Activated CD4-positive, CD25-positive, alpha-beta regulatory T cell treated with anti-CD3 and anti-CD28 coated beads, Interleukin-2, amount 50 U/mL, for 72 hours (primary cell): Measurements from ENCODE around the gene ADGRD1.
"Not testable (repeated sequence)": the region's sequence is repeated elsewhere in the genome, so short reads cannot be mapped to it uniquely, and the experiment has no call there.

Experiments
- DNase-seq: peaks from one replicate; pipeline ENCODE4 v3.0.0; 2021

Gene ADGRD1

DNA sequence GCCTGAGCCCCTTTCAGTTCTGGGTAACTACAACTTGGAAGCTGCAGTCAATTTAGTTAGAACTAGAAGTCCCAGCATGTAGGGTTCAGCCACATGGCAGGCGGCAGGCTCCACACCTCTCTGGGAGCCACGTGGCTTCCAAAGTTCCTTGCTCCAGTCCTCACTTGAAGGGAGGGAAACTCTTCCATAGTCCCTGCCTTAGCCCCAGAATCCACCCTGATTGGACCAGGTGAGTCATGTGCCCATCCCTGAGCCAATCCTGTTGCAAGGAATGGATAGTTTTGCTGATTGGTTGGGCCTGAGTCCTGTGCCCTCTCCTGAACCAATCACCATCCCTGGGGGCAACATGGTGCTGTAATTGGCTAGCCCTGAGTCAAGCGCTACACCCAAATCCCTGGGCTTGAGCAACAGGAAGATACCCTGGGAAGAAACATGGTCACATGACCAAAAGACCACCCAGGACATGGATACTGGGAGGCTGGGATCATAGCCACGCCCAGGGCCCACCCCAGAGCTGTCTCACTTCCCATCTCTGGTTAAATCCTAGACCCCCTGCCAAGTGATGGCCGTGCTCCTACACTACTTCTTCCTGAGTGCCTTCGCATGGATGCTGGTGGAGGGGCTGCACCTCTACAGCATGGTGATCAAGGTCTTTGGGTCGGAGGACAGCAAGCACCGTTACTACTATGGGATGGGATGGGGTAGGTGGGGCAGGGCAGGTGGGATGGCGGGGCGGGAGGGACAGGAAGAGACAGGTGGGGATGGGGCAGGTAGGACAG is 154.7 kb downstream of the ADGRD1 start:
- no peak for DNase-seq

DNA sequence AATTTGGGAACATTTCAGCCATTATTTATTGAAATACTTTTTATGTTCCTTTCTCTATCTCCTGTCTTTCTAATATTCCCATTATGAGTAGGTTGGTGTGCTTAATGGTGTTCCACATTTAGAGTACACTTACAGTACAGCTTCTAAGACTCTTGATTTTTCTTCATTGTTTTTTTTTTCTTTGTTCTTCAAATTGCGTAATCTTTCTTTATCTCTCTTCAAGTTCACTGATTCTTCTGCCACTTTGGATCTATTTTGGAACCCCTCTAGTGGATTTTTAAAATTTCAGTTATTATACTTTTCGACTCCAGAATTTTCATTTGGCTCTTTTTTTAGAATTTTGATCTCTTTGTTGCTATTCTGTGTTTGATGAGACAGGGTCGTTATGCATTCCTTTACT is 157.7 kb downstream of the ADGRD1 start:
- DNase-seq = no peak

DNA sequence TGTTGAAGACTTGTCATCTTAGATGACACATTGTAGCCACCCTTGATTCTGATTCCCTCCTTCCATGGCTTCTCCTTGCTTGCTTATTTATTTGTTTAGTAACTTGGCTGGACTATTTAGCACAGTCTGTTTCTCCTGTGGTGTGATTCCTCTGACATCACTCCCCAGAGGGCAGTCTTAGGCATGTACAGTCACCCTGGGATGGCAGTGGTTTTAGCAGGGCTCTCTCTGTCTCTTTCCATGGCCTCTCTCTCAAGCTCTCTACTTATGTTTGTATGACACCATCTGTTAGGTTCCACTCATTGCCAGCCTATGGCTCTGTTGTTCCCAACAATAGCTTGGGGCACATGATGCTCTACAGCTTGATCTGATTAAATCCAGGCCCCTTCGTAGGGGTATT is 158.3 kb downstream of the ADGRD1 start:
- DNase-seq = no peak

DNA sequence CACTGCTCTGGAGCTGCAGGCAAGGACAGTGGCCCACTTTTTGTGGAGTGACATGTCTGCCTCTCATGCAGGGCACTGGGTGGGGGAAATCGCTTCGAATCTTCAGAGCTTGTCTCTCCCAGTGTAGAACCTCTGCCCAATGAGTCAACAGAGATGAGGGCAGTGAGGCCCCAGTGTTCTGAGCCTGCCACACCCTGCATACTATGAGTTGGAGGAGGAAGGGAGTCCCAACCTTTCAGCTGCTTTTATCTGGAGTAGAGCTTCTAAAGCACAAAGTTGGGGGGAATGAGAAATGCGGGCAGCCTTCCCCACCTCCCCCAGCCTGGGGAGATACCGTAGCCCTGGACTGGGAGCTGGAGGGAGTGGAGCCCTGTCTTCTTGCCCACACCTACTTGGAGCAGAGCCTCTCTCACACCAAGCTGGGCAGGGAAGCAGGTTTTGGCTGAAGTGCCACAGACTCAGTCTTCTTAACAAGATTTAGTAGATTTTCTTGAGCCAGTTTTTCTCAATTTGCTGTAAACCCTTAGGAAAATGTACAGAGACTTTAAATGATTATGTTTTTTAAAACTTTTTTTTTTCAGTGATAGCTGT is 159.1 kb downstream of the ADGRD1 start:
- no peak for DNase-seq

DNA sequence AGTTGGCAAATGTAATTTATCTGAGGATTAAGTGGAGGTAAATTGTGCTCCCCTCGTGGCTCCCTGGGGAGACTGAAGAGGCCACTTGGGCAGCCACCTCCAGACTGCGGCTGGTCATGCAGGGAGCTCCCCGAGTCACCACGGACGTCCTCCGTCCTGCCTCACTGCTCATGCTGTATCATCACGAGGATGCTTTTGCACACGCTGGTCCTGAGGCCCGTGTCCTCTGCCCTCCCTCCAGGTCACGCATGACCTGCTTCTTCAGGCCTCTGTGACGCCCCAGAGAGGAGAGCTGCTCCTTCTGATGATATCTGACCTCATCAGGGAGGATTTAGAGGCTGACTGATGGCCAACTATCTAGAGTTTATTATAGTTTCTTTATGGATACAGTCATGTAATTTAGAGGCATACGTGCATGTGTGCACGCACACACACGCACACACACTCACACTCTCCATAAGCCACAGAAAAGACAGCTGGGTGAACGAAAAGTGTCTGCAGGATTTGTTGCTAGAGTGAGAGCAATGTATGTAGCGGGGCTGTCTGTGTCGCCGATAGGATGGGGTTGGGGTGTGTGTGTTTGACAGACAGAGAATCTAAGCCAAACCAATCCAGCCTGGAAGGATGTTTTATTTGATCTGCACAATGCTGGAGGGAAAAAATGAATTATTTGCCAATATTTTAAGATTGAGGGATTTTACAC is 160.0 kb downstream of the ADGRD1 start:
- no peak for DNase-seq

DNA sequence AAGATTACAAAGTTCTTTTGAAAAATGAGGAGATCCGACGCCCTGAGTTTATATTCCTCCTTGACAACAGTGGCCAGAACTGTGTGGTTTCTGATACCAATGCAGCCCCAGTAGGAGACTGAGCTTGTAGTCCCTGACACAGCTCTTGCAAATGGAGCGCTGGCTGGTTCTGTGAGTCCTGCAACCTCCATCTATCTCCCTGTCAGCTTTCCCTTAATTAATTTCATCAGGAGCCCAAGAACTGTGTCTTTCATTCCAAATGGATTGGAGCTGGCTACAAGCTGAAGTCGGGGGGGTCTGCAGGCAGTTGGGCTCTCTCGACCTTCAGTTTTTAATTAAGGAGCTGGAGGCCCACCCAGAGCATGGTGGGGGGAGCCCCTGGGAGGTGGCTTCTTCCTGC is 160.6 kb downstream of the ADGRD1 start:
- DNase-seq = no peak

DNA sequence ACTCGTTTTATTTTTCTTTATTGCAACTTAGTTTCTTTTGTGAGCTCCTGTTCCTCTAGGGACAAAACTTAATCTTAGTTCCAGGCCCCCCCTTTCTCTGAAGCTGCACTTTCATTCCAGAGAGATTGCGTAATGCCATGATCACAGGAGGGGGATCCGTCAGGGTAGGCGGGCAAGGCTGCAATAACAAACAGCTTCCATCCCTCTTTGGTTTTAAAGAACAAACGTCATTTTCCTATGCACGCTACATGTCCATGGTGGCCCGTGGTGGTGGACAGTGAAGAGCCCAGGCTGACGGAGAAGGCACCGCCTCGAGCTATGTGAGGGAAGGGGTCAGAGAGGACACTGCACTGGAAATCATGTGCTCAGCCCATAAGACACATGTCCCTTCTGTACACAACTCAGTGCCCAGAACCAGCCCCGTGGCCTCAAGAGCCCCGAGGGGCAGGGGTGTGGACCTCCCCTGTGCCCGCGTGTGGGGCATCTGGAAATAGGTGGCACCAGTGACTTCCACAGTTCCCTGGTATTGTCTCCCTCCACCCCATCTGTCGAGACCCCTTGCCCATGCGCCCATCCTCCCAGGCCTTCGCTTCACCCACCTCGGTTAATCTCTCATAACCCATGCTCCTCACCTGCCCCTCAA is 161.4 kb downstream of the ADGRD1 start:
- peak; percentile 25 for DNase-seq

DNA sequence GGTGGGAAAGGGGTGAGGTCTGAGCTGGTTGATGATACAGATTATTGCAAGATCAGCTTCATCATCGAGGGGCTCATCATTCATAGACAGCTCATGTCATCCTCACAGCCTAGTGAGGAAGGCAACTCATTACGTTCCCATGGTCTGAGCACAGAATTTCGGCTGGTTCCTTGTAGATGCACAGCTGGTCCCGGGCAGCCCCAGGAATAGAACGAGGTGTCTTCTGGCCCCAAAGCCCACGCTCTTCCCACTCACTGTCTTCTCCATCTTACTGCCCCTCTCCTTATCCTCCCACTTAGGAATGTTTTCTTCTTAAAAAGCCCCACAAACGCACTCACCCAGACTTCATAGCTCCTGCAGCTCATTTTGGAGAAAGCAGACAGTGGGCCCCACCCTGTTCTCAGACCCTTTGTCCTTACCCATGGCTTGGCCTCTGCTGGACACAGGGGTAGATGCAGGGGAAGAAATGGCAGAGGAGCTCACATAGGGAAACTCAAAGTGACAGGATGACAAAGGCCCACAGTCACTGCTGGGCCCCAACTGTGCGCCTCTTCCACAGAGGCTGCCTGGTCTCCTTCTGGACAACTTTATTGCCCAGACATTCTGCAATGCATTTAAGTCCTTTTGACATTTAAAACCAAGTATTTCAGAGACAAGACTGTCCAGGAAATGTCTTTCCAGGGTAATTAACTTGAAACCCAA is 162.2 kb downstream of the ADGRD1 start:
- peak; percentile 5 for DNase-seq

DNA sequence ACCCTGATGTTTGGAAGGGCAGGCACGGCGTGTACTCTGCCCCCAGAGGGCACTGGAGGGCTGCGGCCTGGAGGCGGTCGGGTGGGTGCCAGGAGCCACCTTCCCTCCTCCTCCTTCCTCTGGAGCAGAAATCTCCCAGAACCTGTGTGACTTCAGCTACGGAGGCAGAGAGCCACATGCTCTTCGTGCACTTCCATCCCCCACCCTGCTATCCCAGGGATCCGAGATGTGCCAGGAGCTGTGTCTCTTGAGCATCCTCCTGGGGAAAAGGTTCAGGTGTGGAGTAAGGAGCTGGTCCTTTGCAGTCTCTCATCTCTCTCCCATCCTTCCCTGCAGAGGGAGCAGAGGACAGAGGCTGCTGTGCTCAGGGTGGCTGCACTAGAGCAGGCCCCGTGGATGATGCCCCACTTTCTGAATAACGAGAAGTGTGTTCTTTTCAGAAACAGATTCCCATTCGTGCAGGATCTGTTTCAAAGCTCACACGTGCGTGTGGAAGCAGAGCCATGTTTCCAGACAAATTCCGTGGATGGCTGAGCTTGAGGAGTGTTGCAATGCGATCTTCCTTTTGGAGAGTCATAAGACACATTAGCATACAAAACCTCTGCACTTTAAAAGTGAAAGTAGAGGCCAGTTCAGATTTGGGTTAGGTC is 162.9 kb downstream of the ADGRD1 start:
- DNase-seq = peak; percentile 22

DNA sequence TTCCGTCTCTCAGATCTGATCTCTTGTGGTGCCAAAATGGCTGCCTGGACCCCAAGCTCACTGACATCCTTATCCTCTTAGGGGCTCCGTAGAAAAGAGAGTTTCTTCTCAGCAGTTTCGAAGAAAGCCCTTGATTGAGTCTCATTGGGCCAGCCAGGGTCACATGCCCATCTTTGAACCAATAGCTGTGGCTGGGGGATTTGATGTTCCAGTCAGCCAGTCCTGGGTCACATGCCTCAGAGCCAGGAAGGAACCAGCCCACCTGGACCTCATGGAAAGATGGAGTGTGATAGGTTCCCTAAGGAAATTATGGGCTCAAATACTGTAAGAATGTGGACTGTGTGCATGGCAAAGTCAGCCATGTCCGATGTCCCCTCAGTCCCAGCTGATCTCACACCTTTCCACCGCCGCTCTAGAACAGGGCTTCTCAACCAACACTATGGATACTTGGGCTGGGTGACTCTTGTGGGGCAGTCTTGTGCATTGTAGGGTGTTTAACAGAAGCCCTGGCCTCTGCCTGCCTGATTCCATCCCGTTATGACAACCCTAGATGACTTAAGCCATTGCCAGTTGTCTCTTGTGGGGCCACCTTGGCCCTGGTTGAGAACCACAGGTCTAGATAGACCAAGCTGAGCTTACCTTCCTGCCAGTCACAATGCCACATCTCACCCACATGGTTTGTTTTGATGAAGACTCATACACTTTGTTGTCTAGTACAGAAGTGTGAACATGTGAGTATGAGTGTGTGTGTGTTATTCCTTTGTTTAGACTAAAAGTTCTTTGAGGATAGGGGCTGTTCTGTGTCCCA is 163.9 kb downstream of the ADGRD1 start:
- peak; percentile 23 for DNase-seq

DNA sequence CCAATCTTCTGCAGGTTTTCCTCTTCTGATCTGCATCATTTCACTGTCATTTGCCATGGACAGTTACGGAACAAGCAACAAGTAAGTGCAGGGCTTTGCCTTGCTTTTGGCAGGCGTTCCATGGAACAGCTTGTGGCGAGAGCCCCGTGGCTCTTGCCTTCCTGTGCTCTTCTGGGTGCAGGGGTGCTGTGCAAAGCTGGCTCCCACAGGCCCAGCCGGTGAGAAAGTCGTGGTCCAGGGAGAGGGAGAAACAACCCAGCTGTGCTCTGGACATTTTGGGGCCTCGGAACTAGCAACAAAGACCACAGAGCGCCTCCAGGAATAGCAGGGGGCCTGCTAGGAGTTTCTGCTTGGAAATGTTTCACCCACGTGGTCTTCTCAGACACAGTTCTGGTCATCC is 164.7 kb downstream of the ADGRD1 start:
- no peak for DNase-seq

DNA sequence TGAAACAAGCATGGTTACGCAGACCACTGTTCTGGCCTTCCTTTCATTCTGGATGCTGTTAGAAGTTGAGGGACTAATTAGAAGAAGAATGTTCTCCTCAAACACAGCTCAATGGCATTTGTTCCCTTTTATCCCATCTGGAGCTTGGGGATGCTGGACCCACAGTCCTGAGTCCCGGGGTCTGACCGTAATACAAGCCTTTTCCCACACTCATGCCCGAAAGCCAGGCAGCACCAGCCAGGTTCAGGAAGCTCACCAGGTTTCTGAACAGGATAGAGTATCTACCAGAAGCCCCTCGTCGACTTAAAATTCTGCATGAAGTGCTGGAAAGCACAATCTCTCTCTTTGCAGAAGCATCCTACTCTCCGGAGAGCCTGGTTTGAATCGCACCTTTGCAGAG is 165.6 kb downstream of the ADGRD1 start:
- DNase-seq = not testable (repeated sequence)

DNA sequence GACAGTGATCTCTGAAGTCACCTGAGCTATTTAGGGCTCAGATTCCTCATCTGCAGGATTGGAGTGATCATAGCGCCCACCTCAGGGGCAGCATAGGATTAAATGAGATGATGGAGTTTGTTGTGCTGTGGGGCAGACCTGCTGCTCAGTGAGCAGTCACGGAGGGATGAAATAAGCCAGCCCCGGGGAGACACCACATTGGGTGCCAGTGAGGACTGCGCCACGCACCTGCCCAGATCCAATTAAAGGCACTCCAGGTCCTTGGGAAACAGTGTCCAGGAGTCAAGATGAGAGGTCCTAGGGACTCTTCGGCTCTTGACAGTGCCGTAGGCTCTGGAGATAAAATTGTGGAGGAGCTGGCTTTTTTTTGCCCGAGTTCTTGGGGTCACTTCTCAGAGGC is 166.2 kb downstream of the ADGRD1 start:
- DNase-seq = no peak

DNA sequence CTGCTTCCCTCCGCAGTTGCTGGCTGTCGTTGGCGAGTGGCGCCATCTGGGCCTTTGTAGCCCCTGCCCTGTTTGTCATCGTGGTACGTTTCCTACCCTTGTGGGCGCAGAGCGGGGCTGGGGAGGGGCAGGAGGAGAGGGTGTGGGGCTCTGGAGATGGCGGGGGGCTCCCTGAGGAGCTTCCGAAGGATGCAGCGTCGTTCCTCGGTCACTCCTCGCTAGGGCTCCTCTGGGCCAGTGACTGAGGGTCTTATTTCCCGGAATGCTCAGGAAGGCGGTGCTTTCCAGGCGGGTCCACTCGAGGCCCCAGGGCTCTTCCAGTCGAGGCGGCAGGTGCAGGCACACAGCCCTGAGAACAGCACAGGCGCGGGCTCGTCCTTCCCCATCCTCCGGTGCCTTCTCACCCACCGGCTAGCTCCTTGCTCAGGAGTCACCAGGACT is 167.1 kb downstream of the ADGRD1 start:
- DNase-seq = no peak

DNA sequence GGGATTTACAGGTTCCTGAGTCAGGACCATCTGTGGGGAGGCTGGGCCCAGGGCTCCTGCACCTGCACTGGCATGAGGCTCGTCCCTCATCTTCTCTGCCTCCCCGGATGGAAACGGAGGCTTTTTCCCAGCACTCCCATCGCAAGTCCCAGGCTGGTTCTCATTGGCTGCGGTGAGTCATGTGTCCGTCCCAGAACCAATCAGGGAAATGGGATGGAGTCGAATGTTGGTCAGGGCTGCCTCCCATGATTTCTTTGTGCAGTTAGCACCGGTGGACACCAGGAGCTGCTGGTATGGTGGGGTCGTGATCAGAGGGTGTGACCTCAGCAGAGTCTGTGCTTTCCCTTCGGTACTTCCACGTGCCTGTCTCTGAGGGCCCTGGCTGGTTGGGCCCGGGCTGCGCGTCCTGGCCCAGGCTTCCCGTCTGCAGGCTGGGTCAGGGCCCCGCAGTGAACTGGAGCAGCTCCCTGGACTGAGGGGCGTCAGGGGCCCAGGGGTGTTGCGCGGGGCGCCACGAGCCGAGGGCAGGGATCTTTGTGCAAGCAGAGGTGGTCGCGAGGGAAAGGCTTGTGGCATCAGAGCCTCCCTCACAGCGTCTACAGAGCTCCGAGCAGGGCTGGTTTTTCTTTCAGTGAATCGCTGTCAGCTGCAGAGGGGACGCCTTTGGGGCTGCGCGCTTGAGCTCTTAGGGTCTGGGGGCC is 168.1 kb downstream of the ADGRD1 start:
- no peak for DNase-seq

DNA sequence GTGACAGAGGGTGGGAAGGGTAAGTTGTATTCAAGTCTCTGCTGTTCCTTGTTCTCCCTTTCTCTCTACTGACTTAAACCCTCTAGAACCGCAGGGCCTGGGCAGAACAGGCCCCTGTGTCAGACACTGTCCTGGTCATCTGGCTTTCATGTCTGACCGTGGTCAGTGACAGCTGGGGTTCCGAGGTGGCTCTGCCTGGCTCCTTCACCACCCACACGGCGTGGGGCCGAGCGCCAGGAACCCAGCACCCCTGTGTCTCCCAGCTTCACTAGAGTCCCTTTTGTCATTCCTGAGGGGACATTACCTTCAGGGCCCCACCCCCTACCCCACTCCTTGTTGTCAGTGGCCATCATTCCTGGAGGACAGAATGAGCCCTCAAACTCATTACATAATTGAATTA is 168.9 kb downstream of the ADGRD1 start:
- DNase-seq = no peak

DNA sequence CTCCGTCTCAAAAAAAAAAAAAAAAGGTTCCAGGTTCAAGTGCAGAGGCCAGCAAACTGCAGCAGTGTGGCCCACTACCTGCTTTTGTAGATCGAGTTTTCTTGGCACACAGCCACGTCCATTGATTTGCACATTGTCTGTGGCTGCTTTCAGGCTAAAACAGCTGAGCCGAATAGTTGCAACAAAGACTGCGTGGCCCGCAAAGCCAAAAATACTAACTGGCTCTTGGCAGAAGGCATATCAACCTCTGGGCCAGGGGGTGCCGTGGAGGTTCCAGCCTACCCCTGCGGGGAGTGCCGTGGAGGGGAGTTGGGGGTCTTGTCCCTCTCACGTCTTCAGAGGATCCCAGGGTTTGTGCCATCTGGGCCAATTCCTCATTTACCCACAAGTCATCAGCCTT is 170.1 kb downstream of the ADGRD1 start:
- DNase-seq = no peak

DNA sequence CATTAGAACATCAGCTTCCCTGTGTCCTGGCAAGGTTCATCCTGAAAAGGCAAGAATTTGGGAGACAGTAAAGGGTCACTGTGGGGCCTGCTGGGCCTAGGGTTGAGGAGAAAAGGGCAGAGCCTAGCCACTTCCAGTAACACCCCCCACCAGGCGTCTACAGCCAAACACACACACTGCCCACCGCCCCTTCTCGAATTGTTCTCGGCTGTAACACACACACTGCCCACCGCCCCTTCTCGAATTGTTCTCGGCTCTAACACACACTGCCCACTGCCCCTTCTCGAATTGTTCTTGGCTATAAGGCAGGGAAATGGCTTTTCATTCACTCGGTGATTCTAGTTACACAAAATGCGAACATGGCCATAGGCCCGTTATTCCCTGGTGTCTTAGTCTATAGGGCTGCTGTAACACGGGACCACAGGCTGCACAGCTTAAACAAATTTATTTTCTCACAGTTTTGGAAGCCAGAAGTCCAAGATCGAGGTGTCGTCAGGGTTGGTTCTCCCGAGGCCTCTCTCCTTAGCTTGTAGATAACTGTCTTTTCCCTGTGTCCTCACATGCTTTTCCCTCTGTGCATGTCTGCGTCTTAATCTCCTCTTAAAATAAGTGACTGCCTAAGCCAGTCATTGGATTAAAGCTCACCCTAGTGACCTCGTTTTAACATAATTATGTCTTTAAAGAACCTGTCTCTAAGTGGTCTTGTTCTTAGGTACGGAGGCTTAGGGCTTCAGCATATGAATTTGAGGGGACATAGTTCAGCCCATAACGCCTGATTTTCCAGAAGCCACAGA is 171.0 kb downstream of the ADGRD1 start:
- DNase-seq = no peak

DNA sequence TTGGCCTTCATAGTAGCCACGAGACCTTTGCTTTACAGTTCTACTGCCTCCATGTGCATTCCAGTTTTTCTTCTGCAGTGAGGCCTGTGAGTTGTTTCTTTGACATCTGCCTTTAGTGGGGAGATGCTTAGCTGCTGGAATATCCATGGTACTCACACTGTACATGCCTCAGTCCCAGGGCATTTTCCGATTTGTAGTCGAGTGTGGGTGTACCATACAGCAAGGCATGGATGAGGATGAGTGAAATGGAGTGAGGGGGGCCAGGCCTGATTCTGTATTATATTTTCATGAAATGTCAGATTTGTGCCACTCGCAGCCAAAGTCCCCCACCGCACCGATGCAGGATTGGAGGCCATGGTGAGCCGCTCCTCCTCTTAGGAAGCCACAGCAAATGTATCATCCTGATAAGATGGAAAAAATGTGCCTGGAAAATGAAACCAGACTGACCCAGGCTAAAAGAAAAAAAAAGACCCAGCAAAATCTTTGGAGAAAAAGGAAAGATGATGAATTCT is 173.0 kb downstream of the ADGRD1 start:
- DNase-seq = no peak

DNA sequence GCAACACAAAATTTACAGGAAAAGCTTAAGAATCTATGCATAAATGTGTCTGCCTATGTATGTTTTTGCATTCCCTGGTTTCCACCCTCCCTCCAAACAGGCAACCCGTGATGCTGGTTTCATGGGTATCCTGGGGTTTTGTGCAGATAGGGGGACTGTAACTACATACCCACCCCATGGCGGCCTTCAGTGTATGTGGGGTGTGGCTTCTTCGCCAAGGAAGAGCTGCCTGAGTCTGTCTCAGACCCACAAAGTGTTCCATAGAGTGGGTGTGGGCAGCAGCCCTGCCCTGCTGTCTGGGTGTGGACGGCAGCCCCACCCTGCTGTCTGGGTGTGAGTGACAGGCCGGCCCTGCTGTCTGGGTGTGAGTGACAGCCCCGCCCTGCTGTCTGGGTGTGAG is 174.8 kb downstream of the ADGRD1 start:
- DNase-seq = no peak
